ENCODE measurements around the gene MRPS33. TPM values are rescaled to one million over a fixed set of nuclear protein-coding genes. Genes with fewer than 3 reads are reported as not detected.

MRPS33 gene
- total RNA-seq, 1 donor from 2014 or later: 32.2 TPM

DNA sequence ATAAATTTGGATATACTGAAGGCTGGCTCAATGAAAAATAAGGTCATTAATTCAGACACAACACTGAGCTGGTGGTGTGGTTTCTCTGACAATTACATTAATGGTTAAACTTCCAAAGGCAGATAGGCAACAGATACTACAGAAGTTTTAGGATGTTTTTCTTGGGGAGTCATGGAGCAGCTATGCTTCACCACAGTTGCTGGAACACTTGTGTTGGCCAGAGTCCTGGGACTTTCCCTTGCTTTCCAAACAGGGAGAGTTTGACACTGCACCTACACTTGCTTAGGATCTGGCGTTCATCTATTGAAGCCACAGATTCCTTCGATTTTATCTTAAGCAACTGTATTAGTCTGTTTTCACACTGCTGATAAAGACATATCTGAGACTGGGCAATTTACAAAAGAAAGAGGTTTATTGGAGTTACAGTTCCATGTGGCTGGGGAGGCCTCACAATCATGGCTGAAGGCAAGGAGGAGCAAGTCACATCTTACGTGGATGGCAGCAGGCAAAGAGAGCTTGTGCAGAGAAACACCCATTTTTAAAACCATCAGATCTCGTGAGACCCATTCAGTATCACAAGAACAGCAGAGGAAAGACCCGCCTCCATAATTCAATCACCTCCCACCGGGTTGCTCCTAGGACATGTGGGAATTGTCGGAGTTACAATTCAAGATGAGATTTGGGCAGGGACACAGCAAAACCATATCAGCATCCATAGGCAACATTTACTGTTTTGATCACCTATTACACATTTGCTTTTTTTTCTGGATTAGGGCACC is 31.3 kb upstream of the MRPS33 start:
- H3K27ac Mint-ChIP-seq (ENCODE audit: unreplicated experiment): no peak overlapping the region
- peaks cover 4% of the 10 kb centered on the region for H3K4me1 Mint-ChIP-seq (ENCODE audit: unreplicated experiment)
- H3K4me3 Mint-ChIP-seq (ENCODE audit: unreplicated experiment): no peak overlapping the region
- TF ChIP-seq, protein P1, sequence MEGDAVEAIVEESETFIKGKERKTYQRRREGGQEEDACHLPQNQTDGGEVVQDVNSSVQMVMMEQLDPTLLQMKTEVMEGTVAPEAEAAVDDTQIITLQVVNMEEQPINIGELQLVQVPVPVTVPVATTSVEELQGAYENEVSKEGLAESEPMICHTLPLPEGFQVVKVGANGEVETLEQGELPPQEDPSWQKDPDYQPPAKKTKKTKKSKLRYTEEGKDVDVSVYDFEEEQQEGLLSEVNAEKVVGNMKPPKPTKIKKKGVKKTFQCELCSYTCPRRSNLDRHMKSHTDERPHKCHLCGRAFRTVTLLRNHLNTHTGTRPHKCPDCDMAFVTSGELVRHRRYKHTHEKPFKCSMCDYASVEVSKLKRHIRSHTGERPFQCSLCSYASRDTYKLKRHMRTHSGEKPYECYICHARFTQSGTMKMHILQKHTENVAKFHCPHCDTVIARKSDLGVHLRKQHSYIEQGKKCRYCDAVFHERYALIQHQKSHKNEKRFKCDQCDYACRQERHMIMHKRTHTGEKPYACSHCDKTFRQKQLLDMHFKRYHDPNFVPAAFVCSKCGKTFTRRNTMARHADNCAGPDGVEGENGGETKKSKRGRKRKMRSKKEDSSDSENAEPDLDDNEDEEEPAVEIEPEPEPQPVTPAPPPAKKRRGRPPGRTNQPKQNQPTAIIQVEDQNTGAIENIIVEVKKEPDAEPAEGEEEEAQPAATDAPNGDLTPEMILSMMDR (IDR thresholded peaks at IDR 0.05; ENCODE audit: unreplicated experiment): no peak
- DNase-seq (ENCODE audit: low spot score): no peak
- peaks cover 4% of the 10 kb centered on the region for H3K27me3 Mint-ChIP-seq (ENCODE audit: unreplicated experiment)
- H3K36me3 Mint-ChIP-seq (ENCODE audit: low read depth, unreplicated experiment): peaks cover 5% of the 10 kb centered on the region
- H3K9me3 Mint-ChIP-seq (ENCODE audit: unreplicated experiment): no peaks in the 10 kb centered on the region

DNA sequence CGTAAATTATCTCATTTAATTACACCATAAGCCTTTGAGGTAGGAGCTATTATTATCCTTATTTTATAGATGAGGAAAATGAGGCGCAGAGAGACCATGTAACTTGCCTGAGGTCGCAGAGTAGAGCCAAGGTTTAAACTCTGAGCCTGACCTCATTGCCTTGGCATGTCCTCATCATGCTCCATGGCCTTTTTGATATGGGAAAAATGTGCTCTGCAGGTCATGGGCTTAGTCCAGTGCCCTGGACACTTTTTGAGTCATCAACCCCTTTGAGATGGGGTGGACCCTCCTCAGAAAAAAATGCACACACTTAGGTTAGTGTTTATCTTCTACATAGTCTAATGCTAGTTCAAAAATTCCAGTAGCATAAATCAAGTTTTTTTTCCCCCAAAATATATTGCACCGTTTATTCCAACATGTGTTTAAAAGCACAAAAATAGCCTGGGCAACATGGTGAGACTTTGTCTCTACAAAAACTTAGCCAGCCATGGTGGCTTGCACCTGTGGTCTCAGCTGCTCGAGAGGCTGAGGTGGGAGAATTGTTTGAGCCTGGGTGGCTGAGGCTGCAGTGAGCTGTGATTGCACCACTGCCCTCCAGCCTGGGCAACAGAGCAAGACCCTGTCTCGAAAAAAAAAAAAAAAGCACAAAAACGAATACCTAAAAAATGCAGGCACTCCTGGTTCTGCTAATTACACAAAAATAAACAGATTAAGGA is 30.5 kb upstream of the MRPS33 start:
- Mint-ChIP-seq H3K36me3 (ENCODE audit: low read depth, unreplicated experiment) (peaks cover 5% of the 10 kb centered on the region), H3K27me3 (ENCODE audit: unreplicated experiment) (peaks cover 4% of the 10 kb centered on the region), H3K27ac (ENCODE audit: unreplicated experiment) (no peak overlapping the region), H3K9me3 (ENCODE audit: unreplicated experiment) (no peaks in the 10 kb centered on the region), H3K4me3 (ENCODE audit: unreplicated experiment) (no peak overlapping the region), H3K4me1 (ENCODE audit: unreplicated experiment) (peaks cover 4% of the 10 kb centered on the region)
- DNase-seq (ENCODE audit: low spot score): no peak
- TF ChIP-seq, protein P1 (IDR thresholded peaks at IDR 0.05; ENCODE audit: unreplicated experiment): no peak

DNA sequence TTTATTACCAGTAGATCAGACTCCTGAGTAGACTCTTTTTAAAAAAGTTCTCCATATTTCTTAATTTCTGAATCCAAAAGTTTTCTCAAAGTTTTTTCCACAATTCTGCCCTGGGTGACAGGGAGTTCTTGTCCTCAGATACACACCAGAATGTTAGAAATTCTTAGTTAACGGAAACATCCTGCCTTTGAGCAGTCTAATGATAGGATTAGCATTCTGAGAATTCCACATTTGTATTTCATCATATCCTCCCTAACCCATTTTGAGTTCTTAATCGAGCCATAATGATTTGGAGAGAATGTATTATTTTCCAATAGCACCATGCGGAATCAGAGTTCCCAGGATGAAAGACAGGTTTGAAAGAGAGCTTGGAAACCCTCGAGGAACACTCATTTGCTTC is 28.9 kb upstream of the MRPS33 start:
- Mint-ChIP-seq H3K9me3 (ENCODE audit: unreplicated experiment) (no peaks in the 10 kb centered on the region), H3K4me1 (ENCODE audit: unreplicated experiment) (peaks cover 4% of the 10 kb centered on the region), H3K4me3 (ENCODE audit: unreplicated experiment) (no peak overlapping the region), H3K27ac (ENCODE audit: unreplicated experiment) (no peak overlapping the region), H3K27me3 (ENCODE audit: unreplicated experiment) (peaks cover 4% of the 10 kb centered on the region), H3K36me3 (ENCODE audit: low read depth, unreplicated experiment) (peaks cover 5% of the 10 kb centered on the region)
- no peak for DNase-seq (ENCODE audit: low spot score)
- TF ChIP-seq, protein P1 (IDR thresholded peaks at IDR 0.05; ENCODE audit: unreplicated experiment): no peak

DNA sequence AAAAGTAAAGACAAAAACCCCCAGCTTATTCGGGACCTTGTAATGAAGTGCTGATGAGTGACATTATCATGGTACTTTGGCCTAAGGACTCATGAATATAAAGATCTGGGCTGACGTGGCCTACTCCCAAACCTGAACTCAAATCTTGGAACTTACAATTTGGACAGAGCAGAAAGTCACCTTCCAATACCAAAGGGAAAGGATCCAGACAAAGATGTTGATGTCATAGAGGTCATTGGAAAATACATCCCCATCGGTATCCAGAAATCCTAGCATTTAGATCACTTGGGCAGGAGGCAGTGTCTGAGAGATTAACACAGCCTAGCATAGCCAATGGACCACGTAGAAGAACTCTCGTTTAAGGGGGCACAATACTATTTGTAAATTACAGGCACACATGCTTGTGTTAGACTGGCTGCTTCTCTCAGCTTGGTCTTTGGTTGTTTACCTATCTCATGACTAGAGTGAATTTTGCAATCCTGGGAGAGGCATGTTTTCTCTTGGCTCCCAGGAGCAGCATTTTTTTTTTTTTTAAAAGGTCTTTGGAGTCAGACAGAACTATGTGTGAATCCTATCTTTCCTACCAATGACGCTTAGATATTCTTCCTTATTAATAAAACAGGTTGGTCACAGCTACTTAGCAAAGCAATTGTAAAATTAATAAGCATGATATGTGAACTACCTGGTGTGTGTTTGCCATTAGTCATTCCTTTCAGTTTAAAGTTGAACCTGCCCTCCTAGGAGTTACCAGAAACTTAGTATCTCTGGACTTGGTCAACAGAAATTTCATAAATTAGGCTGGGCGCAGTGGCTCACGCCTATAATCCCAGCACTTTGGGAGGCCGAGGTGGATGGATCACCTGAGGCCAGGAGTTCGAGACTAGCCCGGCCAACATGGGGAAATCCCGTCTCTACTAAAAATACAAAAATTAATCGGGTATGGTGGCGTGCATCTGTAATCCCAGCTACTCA is 27.8 kb upstream of the MRPS33 start:
- H3K27ac Mint-ChIP-seq (ENCODE audit: unreplicated experiment): no peak overlapping the region
- no peaks in the 10 kb centered on the region for H3K9me3 Mint-ChIP-seq (ENCODE audit: unreplicated experiment)
- H3K27me3 Mint-ChIP-seq (ENCODE audit: unreplicated experiment): peaks cover 4% of the 10 kb centered on the region
- H3K4me1 Mint-ChIP-seq (ENCODE audit: unreplicated experiment): no peaks in the 10 kb centered on the region
- no peak for DNase-seq (ENCODE audit: low spot score)
- no peak overlapping the region for H3K4me3 Mint-ChIP-seq (ENCODE audit: unreplicated experiment)
- TF ChIP-seq, protein P1 (IDR thresholded peaks at IDR 0.05; ENCODE audit: unreplicated experiment): no peak
- peaks cover 5% of the 10 kb centered on the region for H3K36me3 Mint-ChIP-seq (ENCODE audit: low read depth, unreplicated experiment)

Measured in endothelial cell (in vitro differentiated cells).